Right atrium auricular region (tissue), 2 donors: ENCODE measurements around the gene TEKT1. TPM values are rescaled to one million over a fixed set of nuclear protein-coding genes. Genes with fewer than 3 reads are reported as not detected.
"Not testable (repeated sequence)": the region's sequence is repeated elsewhere in the genome, so short reads cannot be mapped to it uniquely, and the experiment has no call there.

Experiments used
- DNase-seq: peaks from one replicate; pipeline ENCODE4 v3.0.0-alpha.2; 2019; ENCODE audit warnings: low spot score
- H3K27ac ChIP-seq, 2 donors: fragments of 200-600 bp; sonication (generic); 1 replicate in 1 of 2; 2 replicates in 1 of 2; pipeline ENCODE4 v1.5.1; 2016 to 2019
- H3K27me3 ChIP-seq, 2 donors: fragments of 200-600 bp; sonication (generic); one replicate each; pipeline versions ENCODE4 v1.5.1 to v1.6.0; 2017 to 2019
- H3K36me3 ChIP-seq: fragments of 200-600 bp; sonication (generic); one replicate; pipeline ENCODE4 v1.5.1; 2016
- H3K4me1 ChIP-seq, 2 donors: fragments of 200-600 bp; sonication (generic); one replicate each; pipeline versions ENCODE4 v1.5.1 to v1.6.0; 2017 to 2019
- H3K4me3 ChIP-seq, 2 donors: fragments of 200-600 bp; sonication (generic); 1 replicate in 1 of 2; 2 replicates in 1 of 2; pipeline ENCODE4 v1.5.1; 2017 to 2019; ENCODE audit warnings: mild to moderate bottlenecking in 1 of 2, moderate library complexity in 1 of 2
- H3K9me3 ChIP-seq, 2 donors: fragments of 200-600 bp; sonication (generic); one replicate each; pipeline ENCODE4 v1.5.1; 2019
- CTCF ChIP-seq, 2 donors: fragments of 200-600 bp; sonication (generic); IDR thresholded peaks; one replicate each; pipeline ENCODE4 v1.5.1; 2019; ENCODE audit warnings: antibody characterized with exemption in 2 of 2
- total RNA-seq, 2 donors: library from RNA; depleted of rRNA; stranded (reverse); fragments of >200 nt; gene quantifications; one replicate each; pipeline ENCODE4 v1.1.0, GENCODE V29; 2016

TEKT1 gene
- total RNA-seq, 2 donors from 2014 or later, result not detected

GRCh38 chr17:6780886-6781285 is 50.6 kb downstream of the TEKT1 start:
- Histone ChIP-seq H3K27me3 (no peaks in the 10 kb centered on the region), H3K36me3 (no peaks in the 10 kb centered on the region), H3K27ac (no peak overlapping the region), H3K4me1 (peaks cover 0 to 4% of the 10 kb centered on the region in 2 donors), H3K9me3 (peaks cover 0 to 13% of the 10 kb centered on the region in 2 donors), H3K4me3 (no peak overlapping the region)
- TF ChIP-seq CTCF (IDR thresholded peaks at IDR 0.05), result no peak
- DNase-seq, result no peak

- no peak overlapping the region for H3K4me3 ChIP-seq
- H3K9me3 ChIP-seq, result peaks cover 0 to 8% of the 10 kb centered on the region in 2 donors
- H3K4me1 ChIP-seq, result peaks cover 0 to 7% of the 10 kb centered on the region in 2 donors
- no peaks in the 10 kb centered on the region for H3K27me3 ChIP-seq
- H3K27ac ChIP-seq, result no peak overlapping the region
- TF ChIP-seq CTCF (IDR thresholded peaks at IDR 0.05), result no peak
- no peaks in the 10 kb centered on the region for H3K36me3 ChIP-seq
- no peak for DNase-seq
Observed at GRCh38 chr17:6780001-6780400, 51.5 kb downstream of the TEKT1 start.

GRCh38 chr17:6779411-6779810 is 52.1 kb downstream of the TEKT1 start:
- Histone ChIP-seq H3K27ac (no peak overlapping the region), H3K27me3 (no peaks in the 10 kb centered on the region), H3K4me1 (peaks cover 0 to 7% of the 10 kb centered on the region in 2 donors), H3K36me3 (no peaks in the 10 kb centered on the region), H3K4me3 (no peak overlapping the region), H3K9me3 (peaks cover 0 to 10% of the 10 kb centered on the region in 2 donors)
- no peak for DNase-seq
- TF ChIP-seq CTCF (IDR thresholded peaks at IDR 0.05), result no peak

GRCh38 chr17:6775871-6776405 is 55.6 kb downstream of the TEKT1 start, which contains the start of gene FBXO39:
Gene FBXO39 (plus strand): TSS chr17:6776215. CDS start chr17:6779869, 3,654 bp downstream.
- Histone ChIP-seq H3K36me3 (peaks cover 29% of the 10 kb centered on the region), H3K4me3 (no peak within 1 kb of the TSS), H3K4me1 (peaks cover 0 to 7% of the 10 kb centered on the region in 2 donors), H3K27me3 (no peaks in the 10 kb centered on the region), H3K9me3 (peaks cover 0 to 35% of the 10 kb centered on the region in 2 donors), H3K27ac (no peak within 1 kb of the TSS)
- no peak for TF ChIP-seq CTCF (IDR thresholded peaks at IDR 0.05)
- no peak for DNase-seq

- not testable (repeated sequence) for H3K4me3 ChIP-seq, DNase-seq, H3K4me1 ChIP-seq, H3K27me3 ChIP-seq, H3K27ac ChIP-seq
- Histone ChIP-seq H3K9me3 (peaks cover 0 to 35% of the 10 kb centered on the region in 2 donors), H3K36me3 (peaks cover 38% of the 10 kb centered on the region)
Observed at GRCh38 chr17:6774906-6775305, 56.6 kb downstream of the TEKT1 start.

- TF ChIP-seq CTCF (IDR thresholded peaks at IDR 0.05), result no peak
- H3K36me3 ChIP-seq, result peaks cover 67% of the 10 kb centered on the region
- no peak overlapping the region for H3K4me3 ChIP-seq
- DNase-seq, result no peak
- H3K27ac ChIP-seq, result no peak overlapping the region
- peaks cover 0 to 7% of the 10 kb centered on the region in 2 donors for H3K4me1 ChIP-seq
- H3K9me3 ChIP-seq, result peaks cover 7 to 62% of the 10 kb centered on the region in 2 donors
- no peaks in the 10 kb centered on the region for H3K27me3 ChIP-seq
Observed at GRCh38 chr17:6772016-6772415, 59.5 kb downstream of the TEKT1 start.
